HEK293 (cell line): Measurements from ENCODE around the gene PDCL2.

Experiments used
- CTCF ChIA-PET: fragments of 350-600 bp; formaldehyde crosslinking; extraction: SDS; loops from one replicate; lab custom pipeline; 2021; ENCODE audit warnings: antibody characterized with exemption; lab: Yijun Ruan, JAX
- POLR2A ChIA-PET: fragments of 300-600 bp; formaldehyde crosslinking; extraction: SDS; loops from one replicate; lab custom pipeline; 2020; ENCODE audit warnings: antibody characterized with exemption, inconsistent platforms; lab: Yijun Ruan, JAX
- H3K27ac ChIP-seq: fragments of 200-500 bp; sonication (Bioruptor generic); 2 replicates; pipeline ENCODE4 v1.5.1; 2014; ENCODE audit warnings: low read depth, low read length, control low read depth, inconsistent platforms; ENCODE audit errors: extremely low read depth
- H3K36me3 ChIP-seq, 2 experiments: fragments of 200-500 bp in 1 of 2; sonication (Bioruptor generic) in 1 of 2; 1 replicate in 1 of 2; 2 replicates in 1 of 2; pipeline ENCODE4 v1.5.1; 2014 to 2017; ENCODE audit warnings: inconsistent platforms in 2 of 2, low read length in 2 of 2; ENCODE audit not compliant: control insufficient read depth in 2 of 2, insufficient read depth in 1 of 2
- H3K4me1 ChIP-seq: fragments of 200-500 bp; sonication (Bioruptor generic); 2 replicates; pipeline ENCODE4 v1.5.1; 2014; ENCODE audit warnings: mild to moderate bottlenecking, low read length, inconsistent platforms; ENCODE audit not compliant: control insufficient read depth, insufficient read depth
- H3K4me3 ChIP-seq: 2 replicates; pipeline ENCODE4 v1.5.1; 2011; ENCODE audit warnings: low read depth, mild to moderate bottlenecking, control low read depth, low read length, moderate library complexity
- H3K9me3 ChIP-seq: fragments of 200-500 bp; sonication (Bioruptor generic); 2 replicates; pipeline ENCODE4 v1.5.1; 2014; ENCODE audit warnings: low read depth, low read length, inconsistent platforms; ENCODE audit not compliant: control insufficient read depth, insufficient read depth
- KLF10 ChIP-seq: fragments of 450-650 bp; IDR thresholded peaks from 2 replicates; pipeline ENCODE4 v1.5.1; 2018; ENCODE audit warnings: missing biosample characterization, mild to moderate bottlenecking, missing genetic modification characterization
- PRDM1 ChIP-seq: fragments of 450-650 bp; formaldehyde crosslinking; IDR thresholded peaks from 2 replicates; pipeline ENCODE4; 2016; ENCODE audit warnings: missing biosample characterization, missing genetic modification characterization
- SALL2 ChIP-seq: fragments of 450-650 bp; formaldehyde crosslinking; IDR thresholded peaks from 2 replicates; pipeline ENCODE4 v1.5.0; 2017; ENCODE audit warnings: missing biosample characterization, mild to moderate bottlenecking, missing genetic modification characterization, borderline replicate concordance
- ZFHX2 ChIP-seq: fragments of 450-650 bp; formaldehyde crosslinking; conservative IDR thresholded peaks from 2 replicates; pipeline ENCODE4 v1.5.1; 2016; ENCODE audit warnings: missing biosample characterization, missing genetic modification characterization
- ZFP41 ChIP-seq: fragments of 450-650 bp; formaldehyde crosslinking; IDR thresholded peaks from 2 replicates; pipeline ENCODE4 v1.5.1; 2016; ENCODE audit warnings: missing biosample characterization, missing genetic modification characterization, borderline replicate concordance
- ZNF121 ChIP-seq: fragments of 450-650 bp; formaldehyde crosslinking; IDR thresholded peaks from 2 replicates; pipeline ENCODE4 v1.5.1; 2016; ENCODE audit warnings: missing biosample characterization, missing genetic modification characterization
- ZNF416 ChIP-seq: fragments of 450-650 bp; formaldehyde crosslinking; IDR thresholded peaks from 2 replicates; pipeline ENCODE4 v1.5.1; 2016; ENCODE audit warnings: missing biosample characterization, missing genetic modification characterization
- ZNF501 ChIP-seq: fragments of 450-650 bp; formaldehyde crosslinking; IDR thresholded peaks from 2 replicates; pipeline ENCODE4 v1.5.1; 2016; ENCODE audit warnings: missing biosample characterization, missing genetic modification characterization
- ZNF529 ChIP-seq: fragments of 450-650 bp; formaldehyde crosslinking; IDR thresholded peaks from 2 replicates; pipeline ENCODE4 v1.5.1; 2017; ENCODE audit warnings: missing genetic modification characterization, missing biosample characterization; ENCODE audit not compliant: insufficient replicate concordance
- ZNF621 ChIP-seq: fragments of 450-650 bp; formaldehyde crosslinking; IDR thresholded peaks from 2 replicates; pipeline ENCODE4 v1.5.1; 2017; ENCODE audit warnings: missing biosample characterization, missing genetic modification characterization
- ZNF629 ChIP-seq: fragments of 450-650 bp; formaldehyde crosslinking; IDR thresholded peaks from 2 replicates; pipeline ENCODE4 v1.5.1; 2017; ENCODE audit warnings: missing biosample characterization, missing genetic modification characterization
- ZSCAN16 ChIP-seq: fragments of 450-650 bp; formaldehyde crosslinking; IDR thresholded peaks from 2 replicates; pipeline ENCODE4 v1.5.1; 2016; ENCODE audit warnings: missing biosample characterization, missing genetic modification characterization
- TF ChIP-seq, protein P1 (sequence below): fragments of 450-650 bp; formaldehyde crosslinking; IDR thresholded peaks from 2 replicates; pipeline ENCODE4 v1.5.1; 2016; ENCODE audit warnings: missing biosample characterization, missing genetic modification characterization
- TF ChIP-seq, protein P2 (sequence below): fragments of 450-650 bp; formaldehyde crosslinking; IDR thresholded peaks from 2 replicates; pipeline ENCODE4 v1.5.1; 2016; ENCODE audit warnings: missing biosample characterization, missing genetic modification characterization, low read depth
- TF ChIP-seq, protein P3 (sequence below): fragments of 450-650 bp; formaldehyde crosslinking; IDR thresholded peaks from 2 replicates; pipeline ENCODE4 v1.5.1; 2017; ENCODE audit warnings: missing biosample characterization, missing genetic modification characterization
- TF ChIP-seq, protein P4 (sequence below): fragments of 450-650 bp; formaldehyde crosslinking; IDR thresholded peaks from 2 replicates; pipeline ENCODE4 v1.5.1; 2017; ENCODE audit warnings: missing biosample characterization, missing genetic modification characterization
- TF ChIP-seq, protein P5 (sequence below): fragments of 450-650 bp; formaldehyde crosslinking; IDR thresholded peaks from 2 replicates; pipeline ENCODE4 v1.5.1; 2016; ENCODE audit warnings: missing biosample characterization, missing genetic modification characterization
- TF ChIP-seq, protein P6 (sequence below): fragments of 450-650 bp; formaldehyde crosslinking; IDR thresholded peaks from 2 replicates; pipeline ENCODE4 v1.5.1; 2016; ENCODE audit warnings: missing biosample characterization, missing genetic modification characterization, borderline replicate concordance

Gene PDCL2

DNA sequence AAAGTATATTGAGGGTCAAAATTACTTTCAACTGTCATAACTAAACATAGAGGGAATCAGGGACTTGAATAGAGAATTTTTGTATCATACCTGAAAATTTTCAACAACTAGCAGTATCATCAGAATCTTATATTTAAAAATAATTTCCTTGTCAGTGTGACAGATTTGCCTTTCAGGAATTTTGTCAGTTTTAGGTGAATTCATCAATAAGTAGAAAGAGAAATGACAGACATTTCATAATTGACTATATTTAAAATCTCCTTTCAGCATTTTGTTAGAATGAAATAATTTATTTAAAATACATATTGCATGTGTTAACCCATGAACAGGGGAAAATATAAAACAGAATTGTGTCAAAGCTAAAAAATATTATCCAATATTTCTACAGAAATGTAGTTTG, 8.6 kb upstream of the PDCL2 start (continued):
- TF ChIP-seq, protein P1, sequence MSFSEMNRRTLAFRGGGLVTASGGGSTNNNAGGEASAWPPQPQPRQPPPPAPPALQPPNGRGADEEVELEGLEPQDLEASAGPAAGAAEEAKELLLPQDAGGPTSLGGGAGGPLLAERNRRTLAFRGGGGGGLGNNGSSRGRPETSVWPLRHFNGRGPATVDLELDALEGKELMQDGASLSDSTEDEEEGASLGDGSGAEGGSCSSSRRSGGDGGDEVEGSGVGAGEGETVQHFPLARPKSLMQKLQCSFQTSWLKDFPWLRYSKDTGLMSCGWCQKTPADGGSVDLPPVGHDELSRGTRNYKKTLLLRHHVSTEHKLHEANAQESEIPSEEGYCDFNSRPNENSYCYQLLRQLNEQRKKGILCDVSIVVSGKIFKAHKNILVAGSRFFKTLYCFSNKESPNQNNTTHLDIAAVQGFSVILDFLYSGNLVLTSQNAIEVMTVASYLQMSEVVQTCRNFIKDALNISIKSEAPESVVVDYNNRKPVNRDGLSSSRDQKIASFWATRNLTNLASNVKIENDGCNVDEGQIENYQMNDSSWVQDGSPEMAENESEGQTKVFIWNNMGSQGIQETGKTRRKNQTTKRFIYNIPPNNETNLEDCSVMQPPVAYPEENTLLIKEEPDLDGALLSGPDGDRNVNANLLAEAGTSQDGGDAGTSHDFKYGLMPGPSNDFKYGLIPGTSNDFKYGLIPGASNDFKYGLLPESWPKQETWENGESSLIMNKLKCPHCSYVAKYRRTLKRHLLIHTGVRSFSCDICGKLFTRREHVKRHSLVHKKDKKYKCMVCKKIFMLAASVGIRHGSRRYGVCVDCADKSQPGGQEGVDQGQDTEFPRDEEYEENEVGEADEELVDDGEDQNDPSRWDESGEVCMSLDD (tag by site-specific recombination) = no peak
- no peak for TF ChIP-seq ZFHX2 (tag by site-specific recombination)
- TF ChIP-seq, protein P2, sequence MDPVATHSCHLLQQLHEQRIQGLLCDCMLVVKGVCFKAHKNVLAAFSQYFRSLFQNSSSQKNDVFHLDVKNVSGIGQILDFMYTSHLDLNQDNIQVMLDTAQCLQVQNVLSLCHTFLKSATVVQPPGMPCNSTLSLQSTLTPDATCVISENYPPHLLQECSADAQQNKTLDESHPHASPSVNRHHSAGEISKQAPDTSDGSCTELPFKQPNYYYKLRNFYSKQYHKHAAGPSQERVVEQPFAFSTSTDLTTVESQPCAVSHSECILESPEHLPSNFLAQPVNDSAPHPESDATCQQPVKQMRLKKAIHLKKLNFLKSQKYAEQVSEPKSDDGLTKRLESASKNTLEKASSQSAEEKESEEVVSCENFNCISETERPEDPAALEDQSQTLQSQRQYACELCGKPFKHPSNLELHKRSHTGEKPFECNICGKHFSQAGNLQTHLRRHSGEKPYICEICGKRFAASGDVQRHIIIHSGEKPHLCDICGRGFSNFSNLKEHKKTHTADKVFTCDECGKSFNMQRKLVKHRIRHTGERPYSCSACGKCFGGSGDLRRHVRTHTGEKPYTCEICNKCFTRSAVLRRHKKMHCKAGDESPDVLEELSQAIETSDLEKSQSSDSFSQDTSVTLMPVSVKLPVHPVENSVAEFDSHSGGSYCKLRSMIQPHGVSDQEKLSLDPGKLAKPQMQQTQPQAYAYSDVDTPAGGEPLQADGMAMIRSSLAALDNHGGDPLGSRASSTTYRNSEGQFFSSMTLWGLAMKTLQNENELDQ = no peak

DNA sequence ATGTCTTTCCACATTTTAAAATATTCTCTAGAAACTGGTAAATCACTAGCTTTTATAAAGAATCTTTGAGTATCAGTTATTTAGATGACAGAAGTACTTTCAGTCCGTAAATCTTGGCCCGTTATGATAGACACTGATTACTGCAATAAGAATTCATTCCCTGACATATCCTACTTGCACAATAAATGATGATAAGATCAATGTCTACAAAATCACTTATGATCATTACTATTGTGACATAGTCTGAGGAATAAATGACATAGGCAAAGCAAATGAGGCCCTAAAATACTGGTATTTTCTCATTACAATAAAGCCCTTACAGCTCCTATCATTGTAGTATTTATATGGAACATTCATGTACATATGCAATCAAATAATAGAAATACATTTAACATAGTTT, 6.6 kb upstream of the PDCL2 start:
- Histone ChIP-seq H3K36me3 (peaks cover 0 to 3% of the 10 kb centered on the region in 2 experiments; a peak in 1 of 3 replicates), H3K27ac (no peak overlapping the region), H3K9me3 (no peaks in the 10 kb centered on the region), H3K4me1 (no peaks in the 10 kb centered on the region), H3K4me3 (no peak overlapping the region)
- ChIA-PET POLR2A (no interaction called here), CTCF (no interaction called here)
- TF ChIP-seq PRDM1 (no peak), SALL2 (tag by site-specific recombination) (no peak), KLF10 (tag by site-specific recombination) (no peak), ZNF529 (no peak), ZSCAN16 (tag by site-specific recombination) (no peak), ZNF621 (tag by site-specific recombination) (no peak), ZNF416 (no peak), ZNF121 (tag by site-specific recombination) (no peak), ZNF629 (tag by site-specific recombination) (no peak), ZNF501 (tag by site-specific recombination) (no peak), ZFP41 (no peak)
- TF ChIP-seq, protein P3, sequence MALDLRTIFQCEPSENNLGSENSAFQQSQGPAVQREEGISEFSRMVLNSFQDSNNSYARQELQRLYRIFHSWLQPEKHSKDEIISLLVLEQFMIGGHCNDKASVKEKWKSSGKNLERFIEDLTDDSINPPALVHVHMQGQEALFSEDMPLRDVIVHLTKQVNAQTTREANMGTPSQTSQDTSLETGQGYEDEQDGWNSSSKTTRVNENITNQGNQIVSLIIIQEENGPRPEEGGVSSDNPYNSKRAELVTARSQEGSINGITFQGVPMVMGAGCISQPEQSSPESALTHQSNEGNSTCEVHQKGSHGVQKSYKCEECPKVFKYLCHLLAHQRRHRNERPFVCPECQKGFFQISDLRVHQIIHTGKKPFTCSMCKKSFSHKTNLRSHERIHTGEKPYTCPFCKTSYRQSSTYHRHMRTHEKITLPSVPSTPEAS (tag by site-specific recombination) = no peak
- TF ChIP-seq, protein P4, sequence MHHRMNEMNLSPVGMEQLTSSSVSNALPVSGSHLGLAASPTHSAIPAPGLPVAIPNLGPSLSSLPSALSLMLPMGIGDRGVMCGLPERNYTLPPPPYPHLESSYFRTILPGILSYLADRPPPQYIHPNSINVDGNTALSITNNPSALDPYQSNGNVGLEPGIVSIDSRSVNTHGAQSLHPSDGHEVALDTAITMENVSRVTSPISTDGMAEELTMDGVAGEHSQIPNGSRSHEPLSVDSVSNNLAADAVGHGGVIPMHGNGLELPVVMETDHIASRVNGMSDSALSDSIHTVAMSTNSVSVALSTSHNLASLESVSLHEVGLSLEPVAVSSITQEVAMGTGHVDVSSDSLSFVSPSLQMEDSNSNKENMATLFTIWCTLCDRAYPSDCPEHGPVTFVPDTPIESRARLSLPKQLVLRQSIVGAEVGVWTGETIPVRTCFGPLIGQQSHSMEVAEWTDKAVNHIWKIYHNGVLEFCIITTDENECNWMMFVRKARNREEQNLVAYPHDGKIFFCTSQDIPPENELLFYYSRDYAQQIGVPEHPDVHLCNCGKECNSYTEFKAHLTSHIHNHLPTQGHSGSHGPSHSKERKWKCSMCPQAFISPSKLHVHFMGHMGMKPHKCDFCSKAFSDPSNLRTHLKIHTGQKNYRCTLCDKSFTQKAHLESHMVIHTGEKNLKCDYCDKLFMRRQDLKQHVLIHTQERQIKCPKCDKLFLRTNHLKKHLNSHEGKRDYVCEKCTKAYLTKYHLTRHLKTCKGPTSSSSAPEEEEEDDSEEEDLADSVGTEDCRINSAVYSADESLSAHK (tag by site-specific recombination) = no peak
- TF ChIP-seq, protein P5, sequence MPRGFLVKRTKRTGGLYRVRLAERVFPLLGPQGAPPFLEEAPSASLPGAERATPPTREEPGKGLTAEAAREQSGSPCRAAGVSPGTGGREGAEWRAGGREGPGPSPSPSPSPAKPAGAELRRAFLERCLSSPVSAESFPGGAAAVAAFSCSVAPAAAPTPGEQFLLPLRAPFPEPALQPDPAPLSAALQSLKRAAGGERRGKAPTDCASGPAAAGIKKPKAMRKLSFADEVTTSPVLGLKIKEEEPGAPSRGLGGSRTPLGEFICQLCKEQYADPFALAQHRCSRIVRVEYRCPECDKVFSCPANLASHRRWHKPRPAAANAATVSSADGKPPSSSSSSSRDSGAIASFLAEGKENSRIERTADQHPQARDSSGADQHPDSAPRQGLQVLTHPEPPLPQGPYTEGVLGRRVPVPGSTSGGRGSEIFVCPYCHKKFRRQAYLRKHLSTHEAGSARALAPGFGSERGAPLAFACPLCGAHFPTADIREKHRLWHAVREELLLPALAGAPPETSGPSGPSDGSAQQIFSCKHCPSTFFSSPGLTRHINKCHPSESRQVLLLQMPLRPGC (tag by site-specific recombination) = no peak
- TF ChIP-seq, protein P6, sequence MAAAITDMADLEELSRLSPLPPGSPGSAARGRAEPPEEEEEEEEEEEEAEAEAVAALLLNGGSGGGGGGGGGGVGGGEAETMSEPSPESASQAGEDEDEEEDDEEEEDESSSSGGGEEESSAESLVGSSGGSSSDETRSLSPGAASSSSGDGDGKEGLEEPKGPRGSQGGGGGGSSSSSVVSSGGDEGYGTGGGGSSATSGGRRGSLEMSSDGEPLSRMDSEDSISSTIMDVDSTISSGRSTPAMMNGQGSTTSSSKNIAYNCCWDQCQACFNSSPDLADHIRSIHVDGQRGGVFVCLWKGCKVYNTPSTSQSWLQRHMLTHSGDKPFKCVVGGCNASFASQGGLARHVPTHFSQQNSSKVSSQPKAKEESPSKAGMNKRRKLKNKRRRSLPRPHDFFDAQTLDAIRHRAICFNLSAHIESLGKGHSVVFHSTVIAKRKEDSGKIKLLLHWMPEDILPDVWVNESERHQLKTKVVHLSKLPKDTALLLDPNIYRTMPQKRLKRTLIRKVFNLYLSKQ (tag by site-specific recombination) = no peak
